ENCODE results near the gene POLA2.

Gene POLA2

DNA sequence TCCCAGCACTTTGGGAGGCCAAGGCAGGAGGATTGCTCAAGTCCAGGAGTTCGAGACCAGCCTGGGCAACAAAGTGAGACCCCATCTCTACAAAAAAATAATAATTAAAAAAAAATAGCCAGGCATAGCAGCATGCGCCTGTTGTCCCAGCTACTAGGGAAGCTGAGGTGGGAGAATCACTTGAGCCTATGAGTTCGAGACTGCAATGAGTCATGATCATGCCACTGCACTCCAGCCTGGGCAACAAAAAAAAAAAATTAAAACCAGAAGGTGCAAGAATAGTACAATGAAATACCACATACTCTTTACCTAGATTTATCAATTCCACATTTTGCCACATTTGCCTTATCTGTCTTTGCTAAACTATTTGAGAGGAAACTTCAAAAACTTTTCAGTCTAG, 80.1 kb downstream of the POLA2 start:
- DNase-seq = no peak

All from SHP77 (cell line).